ENCODE results near the gene ZMYND11. TPM values are rescaled to one million over a fixed set of nuclear protein-coding genes. Genes with fewer than 3 reads are reported as not detected.

Gene ZMYND11
- total RNA-seq, 1 donor from 2014 or later = 41.6 TPM

- Mint-ChIP-seq H3K27me3 (ENCODE audit: unreplicated experiment) (peaks cover 1% of the 10 kb centered on the region), H3K4me1 (ENCODE audit: unreplicated experiment) (peaks cover 13% of the 10 kb centered on the region), H3K27ac (ENCODE audit: unreplicated experiment) (no peak overlapping the region), H3K4me3 (ENCODE audit: unreplicated experiment) (no peak overlapping the region), H3K9me3 (ENCODE audit: unreplicated experiment) (no peaks in the 10 kb centered on the region), H3K36me3 (ENCODE audit: low read depth, unreplicated experiment) (peaks cover 58% of the 10 kb centered on the region)
- no peak for DNase-seq (ENCODE audit: low spot score)
- no peak for TF ChIP-seq CTCF (IDR thresholded peaks at IDR 0.05; ENCODE audit: unreplicated experiment)
Observed at GRCh38 chr10:283916-284356, 148.7 kb downstream of the ZMYND11 start.

- Mint-ChIP-seq H3K27ac (ENCODE audit: unreplicated experiment) (no peak overlapping the region), H3K4me3 (ENCODE audit: unreplicated experiment) (peak overlapping the region; percentile 59), H3K36me3 (ENCODE audit: low read depth, unreplicated experiment) (peaks cover 51% of the 10 kb centered on the region), H3K4me1 (ENCODE audit: unreplicated experiment) (peaks cover 13% of the 10 kb centered on the region), H3K27me3 (ENCODE audit: unreplicated experiment) (peaks cover 2% of the 10 kb centered on the region), H3K9me3 (ENCODE audit: unreplicated experiment) (no peaks in the 10 kb centered on the region)
- TF ChIP-seq CTCF (IDR thresholded peaks at IDR 0.05; ENCODE audit: unreplicated experiment) = no peak
- DNase-seq (ENCODE audit: low spot score) = no peak
Observed at GRCh38 chr10:285216-285615, 150.0 kb downstream of the ZMYND11 start.

- Mint-ChIP-seq H3K9me3 (ENCODE audit: unreplicated experiment) (no peaks in the 10 kb centered on the region), H3K4me1 (ENCODE audit: unreplicated experiment) (peaks cover 13% of the 10 kb centered on the region), H3K27me3 (ENCODE audit: unreplicated experiment) (peaks cover 6% of the 10 kb centered on the region), H3K4me3 (ENCODE audit: unreplicated experiment) (no peak overlapping the region), H3K36me3 (ENCODE audit: low read depth, unreplicated experiment) (peaks cover 45% of the 10 kb centered on the region), H3K27ac (ENCODE audit: unreplicated experiment) (no peak overlapping the region)
- DNase-seq (ENCODE audit: low spot score) = no peak
- TF ChIP-seq CTCF (IDR thresholded peaks at IDR 0.05; ENCODE audit: unreplicated experiment) = no peak
Observed at GRCh38 chr10:287026-287709, 151.9 kb downstream of the ZMYND11 start.

GRCh38 chr10:287814-288213, 152.6 kb downstream of the ZMYND11 start:
- Mint-ChIP-seq H3K27me3 (ENCODE audit: unreplicated experiment) (peaks cover 6% of the 10 kb centered on the region), H3K27ac (ENCODE audit: unreplicated experiment) (no peak overlapping the region), H3K4me1 (ENCODE audit: unreplicated experiment) (peaks cover 13% of the 10 kb centered on the region), H3K9me3 (ENCODE audit: unreplicated experiment) (no peaks in the 10 kb centered on the region), H3K36me3 (ENCODE audit: low read depth, unreplicated experiment) (peaks cover 45% of the 10 kb centered on the region), H3K4me3 (ENCODE audit: unreplicated experiment) (no peak overlapping the region)
- TF ChIP-seq CTCF (IDR thresholded peaks at IDR 0.05; ENCODE audit: unreplicated experiment) = peak; percentile 53
- DNase-seq (ENCODE audit: low spot score) = peak; percentile 33

All from endothelial cell (in vitro differentiated cells).